G401 (cell line): ENCODE measurements around the gene TMEM41A. TPM values are rescaled to one million over a fixed set of nuclear protein-coding genes. Genes with fewer than 3 reads are reported as not detected.
"Not testable (repeated sequence)": the region's sequence is repeated elsewhere in the genome, so short reads cannot be mapped to it uniquely, and the experiment has no call there.

Experiments used
- DNase-seq: peaks from one replicate; pipeline ENCODE4 v3.0.0-alpha.2; 2015; ENCODE audit warnings: low spot score
- in situ Hi-C: cut with HindIII; loops from 2 replicates; pipeline ENCODE4 v1.10.0; 2016; ENCODE audit warnings: low sequenced_read_pairs, mixed read lengths
- total RNA-seq: library from RNA; depleted of rRNA; stranded (reverse); fragments of >200 nt; shearing (Covaris generic); gene quantifications from 2 replicates; pipeline ENCODE4 v1.2.3, GENCODE V29; 2014

The TMEM41A gene
- total RNA-seq, 1 experiment from 2014 or later, result 17.2 TPM

DNA sequence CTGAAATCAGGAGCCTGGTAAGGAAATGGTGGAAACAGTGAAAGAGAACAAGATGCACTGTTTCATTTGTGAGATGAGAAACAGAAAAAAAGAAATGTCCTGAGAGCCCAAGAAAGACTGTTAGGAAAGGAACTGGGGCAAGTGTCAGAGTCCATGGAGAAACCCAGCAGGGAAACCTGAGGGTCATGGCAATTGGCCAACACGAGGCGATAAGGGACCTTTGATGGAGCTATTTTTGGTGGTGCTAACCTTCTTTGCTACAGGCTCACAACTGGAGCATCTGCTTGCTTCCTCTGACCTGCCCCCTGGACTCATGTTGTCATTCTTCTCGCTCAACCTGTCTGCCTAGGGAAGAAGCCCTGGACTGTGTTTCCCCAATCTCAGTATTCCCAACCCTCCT lies 4.2 kb upstream of the TMEM41A start:
- in situ Hi-C loops, result no loop called here
- no peak for DNase-seq

DNA sequence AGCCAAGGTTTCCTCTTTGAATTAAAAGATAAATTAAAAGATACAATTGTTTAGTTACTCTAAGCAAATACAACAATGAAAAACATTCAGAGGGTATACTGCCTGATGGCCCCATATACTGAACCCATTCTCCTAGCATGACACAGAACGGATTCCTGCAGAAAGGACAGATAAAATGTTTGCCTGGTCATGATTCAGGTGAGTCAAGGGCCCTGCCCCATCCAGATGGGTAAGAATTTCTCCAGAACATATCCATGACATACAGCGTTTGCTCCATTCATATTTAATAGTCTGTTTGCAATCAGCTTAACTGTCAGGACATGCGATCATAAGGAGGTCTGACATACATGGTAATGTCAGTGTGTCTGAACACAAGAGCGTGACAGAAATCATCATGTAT lies 8.6 kb downstream of the TMEM41A start:
- DNase-seq, result no peak
- in situ Hi-C loops, result no loop called here

GRCh38 chr3:185489462-185489861 lies 9.4 kb downstream of the TMEM41A start:
- in situ Hi-C loops, result no loop called here
- no peak for DNase-seq

DNA sequence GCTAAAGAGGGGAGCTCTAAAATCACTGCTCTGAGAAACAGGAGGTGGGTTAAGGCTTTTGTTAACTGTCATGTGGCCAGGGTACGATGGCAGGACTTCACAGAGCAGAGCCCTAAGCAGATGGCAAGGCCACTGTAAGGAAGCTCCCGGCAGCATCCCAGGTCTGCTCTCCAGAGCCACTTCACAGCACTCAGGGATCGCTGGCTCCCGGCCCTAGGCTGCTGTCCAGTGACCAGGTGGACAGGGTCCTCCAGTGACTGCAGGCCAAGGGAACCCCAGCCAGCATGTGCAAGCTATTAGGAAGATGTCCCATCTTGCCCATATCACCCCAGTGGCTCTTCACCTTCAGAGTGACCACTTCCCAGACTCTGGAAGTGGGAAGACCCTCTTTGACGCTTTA lies 10.4 kb downstream of the TMEM41A start:
- in situ Hi-C loops, result no loop called here
- DNase-seq, result peak; percentile 90

GRCh38 chr3:185486394-185486793 lies 12.4 kb downstream of the TMEM41A start:
- no peak for DNase-seq
- in situ Hi-C loops, result no loop called here

GRCh38 chr3:185484296-185484695 lies 14.5 kb downstream of the TMEM41A start:
- DNase-seq, result no peak
- in situ Hi-C loops, result no loop called here

- in situ Hi-C loops, result no loop called here
- no peak for DNase-seq
Measured at GRCh38 chr3:185479373-185479945, 19.4 kb downstream of the TMEM41A start.

DNA sequence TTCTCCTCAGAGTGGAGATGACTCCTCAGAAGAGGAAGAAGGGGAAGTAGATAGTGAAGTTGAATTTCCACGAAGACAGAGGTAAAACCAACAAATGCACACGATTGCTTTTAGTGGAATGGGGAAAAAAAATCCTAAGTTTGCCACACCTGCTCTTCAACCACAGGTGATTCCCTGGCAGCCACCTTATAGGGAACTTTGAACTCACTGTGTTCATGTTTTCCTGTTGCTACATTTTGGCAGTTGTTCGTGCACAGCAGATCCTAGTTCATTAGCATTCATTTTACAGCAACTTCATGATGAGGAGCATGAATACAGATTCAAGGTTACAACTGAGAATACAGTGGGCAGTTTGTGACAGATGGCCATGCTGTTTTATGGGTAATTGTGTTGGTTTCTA lies 21.5 kb downstream of the TMEM41A start:
- no peak for DNase-seq
- in situ Hi-C loops, result no loop called here

DNA sequence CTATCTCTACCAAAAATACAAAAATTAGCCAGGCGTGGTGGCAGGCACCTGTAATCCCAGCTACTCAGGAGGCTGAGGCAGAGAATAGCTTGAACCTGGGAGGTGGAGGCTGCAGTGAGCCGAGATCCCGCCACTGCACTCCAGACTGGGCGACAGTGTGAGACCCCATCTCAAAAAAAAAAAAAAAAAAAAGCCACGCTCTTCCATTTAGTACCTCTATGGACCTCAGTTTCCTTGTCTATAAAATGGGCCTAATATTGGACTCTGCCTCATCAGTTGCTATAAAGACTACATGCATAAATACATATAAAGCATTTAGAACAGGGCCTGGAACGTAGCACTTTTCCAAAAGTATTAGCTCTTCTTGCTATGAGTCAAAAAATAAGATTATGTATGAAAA lies 23.9 kb downstream of the TMEM41A start:
- in situ Hi-C loops, DNase-seq: not testable (repeated sequence)

DNA sequence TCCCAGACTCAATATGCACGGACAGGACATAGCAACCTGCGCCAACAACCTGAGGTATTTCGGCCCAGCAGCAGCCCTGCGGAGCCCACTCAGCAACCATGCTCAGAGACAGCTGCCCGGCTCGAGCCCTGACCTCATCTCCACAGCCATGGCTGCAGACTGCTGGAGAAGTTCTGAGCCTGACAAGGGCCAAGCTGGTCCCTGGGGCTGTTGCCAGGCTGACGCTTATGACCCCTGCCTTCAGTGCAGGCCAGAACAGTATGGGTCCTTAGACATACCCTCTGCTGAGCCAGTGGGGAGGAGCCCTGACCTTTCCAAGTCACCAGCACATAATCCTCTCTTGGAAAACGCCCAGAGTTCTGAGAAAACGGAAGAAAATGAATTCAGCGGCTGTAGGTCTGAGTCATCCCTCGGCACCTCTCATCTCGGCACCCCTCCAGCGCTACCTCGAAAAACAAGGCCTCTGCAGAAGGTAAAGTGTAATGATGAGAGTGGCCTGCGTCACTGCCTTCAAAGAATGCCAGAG lies 25.5 kb downstream of the TMEM41A start:
- DNase-seq, result peak; percentile 58
- in situ Hi-C loops, result no loop called here

DNA sequence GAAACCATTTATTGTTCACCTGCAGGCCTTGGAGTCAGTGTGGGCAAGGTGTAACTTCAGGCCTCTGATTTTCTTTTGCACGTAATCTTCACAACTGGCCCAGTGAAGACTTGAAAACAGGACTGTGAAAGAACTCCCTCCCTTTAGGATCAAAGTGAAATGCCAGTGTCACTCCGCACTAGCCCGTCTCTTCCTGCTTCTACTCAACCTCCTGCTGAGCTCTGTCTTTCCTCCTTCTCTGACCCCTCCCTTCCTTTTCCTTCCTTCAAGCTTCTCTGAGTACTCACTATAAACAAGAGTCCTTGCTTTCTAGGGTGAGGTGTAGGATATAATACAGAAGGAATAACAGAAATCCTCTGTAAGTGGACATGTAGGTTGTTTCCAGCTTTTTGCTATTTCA lies 28.5 kb downstream of the TMEM41A start:
- no peak for DNase-seq
- in situ Hi-C loops, result no loop called here

DNA sequence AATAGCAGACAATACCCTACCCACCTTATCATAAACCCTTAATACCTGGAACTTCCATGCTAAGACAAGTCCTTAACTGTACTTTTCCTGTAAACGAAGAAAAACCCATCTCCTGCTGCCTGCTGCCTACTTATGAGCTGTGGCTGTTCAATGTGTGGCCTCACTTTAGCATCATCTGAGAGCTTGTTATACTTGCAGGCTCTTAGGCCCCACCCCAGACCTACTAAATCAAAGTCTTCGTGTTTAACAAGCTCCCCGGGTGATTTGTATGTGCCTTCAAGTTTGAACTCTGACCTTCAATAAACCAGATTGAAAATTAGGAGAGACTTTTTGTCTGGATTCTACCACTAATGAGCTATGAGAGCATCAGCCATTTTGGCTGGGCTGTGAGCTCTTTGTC lies 29.3 kb downstream of the TMEM41A start:
- in situ Hi-C loops, result no loop called here
- DNase-seq, result no peak

GRCh38 chr3:185466123-185466522 lies 32.7 kb downstream of the TMEM41A start:
- in situ Hi-C loops, DNase-seq: not testable (repeated sequence)

DNA sequence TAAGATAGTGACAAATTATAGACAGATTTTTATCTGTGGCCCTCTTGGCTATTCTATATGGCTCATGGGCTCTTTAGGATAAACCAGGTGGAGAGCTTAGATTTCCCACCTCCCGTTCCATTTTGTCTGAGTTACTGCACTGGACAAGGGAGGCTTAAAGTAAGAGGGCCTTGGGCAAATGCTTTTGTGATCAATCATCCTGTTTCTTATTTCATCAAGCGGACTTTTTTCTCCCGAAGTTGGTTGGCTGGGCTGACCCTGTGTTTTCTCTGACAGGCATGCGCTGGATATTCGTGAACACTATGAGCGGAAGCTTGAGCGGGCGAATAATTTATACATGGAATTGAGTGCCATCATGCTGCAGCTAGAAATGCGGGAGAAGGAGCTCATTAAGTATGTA lies 33.4 kb downstream of the TMEM41A start:
- DNase-seq, result no peak
- in situ Hi-C loops, result no loop called here

- DNase-seq, result no peak
- in situ Hi-C loops, result no loop called here
Measured at GRCh38 chr3:185460719-185461350, 38.0 kb downstream of the TMEM41A start.

GRCh38 chr3:185460309-185460708 lies 38.5 kb downstream of the TMEM41A start:
- in situ Hi-C loops, result no loop called here
- DNase-seq, result no peak

DNA sequence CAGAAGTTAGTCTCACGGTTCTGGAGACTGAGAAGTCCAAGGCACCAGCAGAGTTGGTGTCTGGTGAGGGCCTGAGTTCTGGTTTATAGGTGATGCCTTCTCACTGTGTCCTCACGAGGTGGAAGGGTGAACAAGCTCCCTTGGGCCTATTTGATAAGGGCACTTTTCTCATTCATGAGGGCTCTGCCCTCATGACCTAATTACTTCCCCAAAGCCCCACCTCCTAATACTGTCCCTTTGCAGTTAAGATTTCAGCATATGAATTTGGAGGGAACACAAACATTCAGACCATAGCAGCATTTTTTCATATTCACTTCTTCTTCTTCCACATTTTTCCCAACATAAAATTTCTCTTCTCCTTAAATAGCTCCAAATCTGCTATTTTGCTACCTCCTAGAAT lies 41.5 kb downstream of the TMEM41A start:
- DNase-seq, result no peak
- in situ Hi-C loops, result no loop called here

DNA sequence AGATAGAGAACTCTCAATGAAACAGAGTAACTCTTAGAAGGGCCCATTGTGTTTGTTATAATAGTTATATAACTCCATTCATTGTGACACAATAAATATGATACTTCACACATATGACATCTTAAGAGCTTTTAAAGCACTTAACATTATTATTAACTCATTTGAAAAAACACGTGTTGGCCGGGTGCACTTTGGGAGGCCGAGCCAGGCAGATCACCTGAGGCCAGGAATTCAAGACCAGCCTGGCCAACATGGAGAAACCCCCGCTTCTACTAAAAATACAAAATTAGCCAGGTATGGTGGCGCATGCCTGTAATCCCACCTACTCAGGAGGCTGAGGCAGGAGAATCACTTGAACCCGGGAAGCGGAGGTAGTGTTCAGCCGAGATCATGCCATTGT lies 47.4 kb downstream of the TMEM41A start:
- in situ Hi-C loops, DNase-seq: not testable (repeated sequence)

DNA sequence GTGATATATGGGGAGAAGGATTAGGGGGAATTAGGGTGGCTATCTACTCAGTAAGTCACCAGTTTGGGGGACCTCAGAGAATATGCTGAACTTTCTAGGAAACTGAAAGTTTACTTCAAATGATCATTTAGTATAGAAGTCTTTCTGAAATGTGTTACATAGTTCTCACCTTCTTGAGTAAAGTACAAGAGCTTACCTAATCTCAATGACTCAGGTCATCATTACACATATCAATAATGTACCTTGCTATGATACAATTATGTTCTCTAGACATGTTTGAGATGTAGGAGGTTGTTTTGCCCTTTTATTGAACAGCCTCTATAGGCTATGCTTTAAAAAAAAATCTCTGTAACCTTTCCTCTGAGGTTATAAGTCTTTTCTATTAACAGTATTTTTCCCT lies 50.7 kb downstream of the TMEM41A start:
- no peak for DNase-seq

GRCh38 chr3:185444329-185444728 lies 54.5 kb downstream of the TMEM41A start:
- in situ Hi-C loops, result no loop called here
- no peak for DNase-seq

More for the DNA sequence above, 50.7 kb downstream of the TMEM41A start:
- in situ Hi-C loops, result no loop called here

- DNase-seq, result no peak
- in situ Hi-C loops, result no loop called here
Measured at GRCh38 chr3:185442031-185442430, 56.8 kb downstream of the TMEM41A start.
